ENCODE data around the gene CDC42SE2.

DNA sequence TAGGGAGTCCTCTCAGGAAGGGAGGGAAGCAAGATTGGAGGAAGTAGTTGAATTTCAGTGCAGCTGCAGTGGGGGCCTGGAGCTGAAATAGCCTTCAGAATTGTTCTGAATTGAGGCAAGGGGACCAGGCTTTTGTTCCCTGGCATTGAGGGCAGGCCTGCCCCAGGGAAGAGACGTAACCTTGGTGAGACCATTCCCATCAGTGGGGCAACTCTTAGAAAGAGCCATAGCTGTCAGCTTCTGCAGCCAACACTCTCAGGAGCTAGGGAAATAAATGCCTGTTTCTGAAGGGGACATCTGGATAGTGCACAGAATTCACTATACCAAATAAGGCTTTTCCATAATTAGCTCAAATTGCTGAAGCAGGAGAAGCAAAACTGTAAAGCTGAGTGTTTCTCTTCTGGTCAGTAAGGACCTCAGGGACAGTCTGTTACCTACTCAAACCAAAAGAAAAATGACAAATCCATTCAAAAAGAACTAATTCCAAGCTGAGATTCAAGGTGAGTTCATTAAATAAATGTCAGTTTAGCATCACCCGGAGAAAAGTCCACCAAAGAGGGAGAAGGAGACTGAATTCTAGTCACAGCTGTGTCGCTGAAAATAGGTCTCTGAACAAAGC is 49.1 kb upstream of the CDC42SE2 start:
- TF ChIP-seq, protein P1, sequence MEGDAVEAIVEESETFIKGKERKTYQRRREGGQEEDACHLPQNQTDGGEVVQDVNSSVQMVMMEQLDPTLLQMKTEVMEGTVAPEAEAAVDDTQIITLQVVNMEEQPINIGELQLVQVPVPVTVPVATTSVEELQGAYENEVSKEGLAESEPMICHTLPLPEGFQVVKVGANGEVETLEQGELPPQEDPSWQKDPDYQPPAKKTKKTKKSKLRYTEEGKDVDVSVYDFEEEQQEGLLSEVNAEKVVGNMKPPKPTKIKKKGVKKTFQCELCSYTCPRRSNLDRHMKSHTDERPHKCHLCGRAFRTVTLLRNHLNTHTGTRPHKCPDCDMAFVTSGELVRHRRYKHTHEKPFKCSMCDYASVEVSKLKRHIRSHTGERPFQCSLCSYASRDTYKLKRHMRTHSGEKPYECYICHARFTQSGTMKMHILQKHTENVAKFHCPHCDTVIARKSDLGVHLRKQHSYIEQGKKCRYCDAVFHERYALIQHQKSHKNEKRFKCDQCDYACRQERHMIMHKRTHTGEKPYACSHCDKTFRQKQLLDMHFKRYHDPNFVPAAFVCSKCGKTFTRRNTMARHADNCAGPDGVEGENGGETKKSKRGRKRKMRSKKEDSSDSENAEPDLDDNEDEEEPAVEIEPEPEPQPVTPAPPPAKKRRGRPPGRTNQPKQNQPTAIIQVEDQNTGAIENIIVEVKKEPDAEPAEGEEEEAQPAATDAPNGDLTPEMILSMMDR (IDR thresholded peaks at IDR 0.05) = no peak
- TF ChIP-seq POLR2AphosphoS5 (IDR thresholded peaks at IDR 0.05) (no peak), POLR2A (IDR thresholded peaks at IDR 0.05) (no peak)
